DND-41 (cell line): ENCODE results near the gene NEK7.

Experiments
- EZH2 ChIP-seq: IDR thresholded peaks from 3 replicates; pipeline ENCODE4 v1.6.1; 2012; ENCODE audit warnings: borderline replicate concordance, low read depth, mild to moderate bottlenecking, moderate library complexity, low read length, inconsistent platforms; ENCODE audit not compliant: severe bottlenecking
- TF ChIP-seq, protein P1 (sequence below): IDR thresholded peaks from 2 replicates; pipeline ENCODE4 v1.5.1; 2012; ENCODE audit warnings: borderline replicate concordance, low read length, moderate library complexity, mild to moderate bottlenecking; ENCODE audit not compliant: poor library complexity, severe bottlenecking; ENCODE audit errors: extremely low read depth

DNA sequence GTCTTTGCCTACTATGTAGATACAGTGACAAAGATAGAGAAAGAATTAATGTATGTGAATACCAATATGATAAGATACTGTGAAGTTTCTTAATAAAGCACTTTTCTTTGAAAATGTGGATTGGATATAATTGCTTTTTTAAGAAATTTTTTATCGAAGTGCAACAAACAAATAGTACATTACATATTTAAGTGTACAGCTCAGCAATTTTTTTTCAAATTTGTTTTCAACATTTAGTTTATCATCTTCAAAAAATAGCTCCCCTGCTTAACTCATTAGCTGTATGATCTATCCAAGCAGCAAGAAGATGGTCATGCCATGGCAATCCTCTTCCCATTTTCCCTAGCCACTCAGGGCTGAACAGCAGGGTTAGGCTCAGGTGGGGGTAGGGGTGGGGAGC lies 40.5 kb downstream of the NEK7 start:
- TF ChIP-seq, protein P1, sequence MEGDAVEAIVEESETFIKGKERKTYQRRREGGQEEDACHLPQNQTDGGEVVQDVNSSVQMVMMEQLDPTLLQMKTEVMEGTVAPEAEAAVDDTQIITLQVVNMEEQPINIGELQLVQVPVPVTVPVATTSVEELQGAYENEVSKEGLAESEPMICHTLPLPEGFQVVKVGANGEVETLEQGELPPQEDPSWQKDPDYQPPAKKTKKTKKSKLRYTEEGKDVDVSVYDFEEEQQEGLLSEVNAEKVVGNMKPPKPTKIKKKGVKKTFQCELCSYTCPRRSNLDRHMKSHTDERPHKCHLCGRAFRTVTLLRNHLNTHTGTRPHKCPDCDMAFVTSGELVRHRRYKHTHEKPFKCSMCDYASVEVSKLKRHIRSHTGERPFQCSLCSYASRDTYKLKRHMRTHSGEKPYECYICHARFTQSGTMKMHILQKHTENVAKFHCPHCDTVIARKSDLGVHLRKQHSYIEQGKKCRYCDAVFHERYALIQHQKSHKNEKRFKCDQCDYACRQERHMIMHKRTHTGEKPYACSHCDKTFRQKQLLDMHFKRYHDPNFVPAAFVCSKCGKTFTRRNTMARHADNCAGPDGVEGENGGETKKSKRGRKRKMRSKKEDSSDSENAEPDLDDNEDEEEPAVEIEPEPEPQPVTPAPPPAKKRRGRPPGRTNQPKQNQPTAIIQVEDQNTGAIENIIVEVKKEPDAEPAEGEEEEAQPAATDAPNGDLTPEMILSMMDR, result no peak
- TF ChIP-seq EZH2, result no peak
